Breast epithelium (tissue), 4 donors: ENCODE data around the gene OBSCN. TPM values are rescaled to one million over a fixed set of nuclear protein-coding genes. Genes with fewer than 3 reads are reported as not detected.

Experiments used
- DNase-seq, 2 donors: peaks; one replicate each; pipeline ENCODE4 v3.0.0-alpha.2; 2019; ENCODE audit warnings: low spot score in 2 of 2
- H3K27ac ChIP-seq, 2 donors: fragments of 200-600 bp; sonication (generic) in 1 of 2; one replicate each; pipeline ENCODE4 v1.5.1; 2016 to 2019; ENCODE audit warnings: mild to moderate bottlenecking in 1 of 2
- H3K27me3 ChIP-seq, 2 donors: fragments of 200-600 bp; sonication (generic) in 1 of 2; one replicate each; pipeline versions ENCODE4 v1.5.1 to v1.6.0; 2017 to 2019; ENCODE audit warnings: control low read depth in 1 of 2, mild to moderate bottlenecking in 1 of 2
- H3K36me3 ChIP-seq: fragments of 200-600 bp; one replicate; pipeline ENCODE4 v1.5.1; 2019
- H3K4me1 ChIP-seq, 2 donors: fragments of 200-600 bp; sonication (generic); one replicate each; pipeline ENCODE4 v1.5.1; 2016 to 2019; ENCODE audit warnings: control low read depth in 1 of 2
- H3K4me3 ChIP-seq, 3 donors: fragments of 200-600 bp; sonication (generic); 1 replicate in 2 of 3; 2 replicates in 1 of 3; pipeline ENCODE4 v1.5.1; 2016 to 2019; ENCODE audit warnings: mild to moderate bottlenecking in 3 of 3, moderate library complexity in 2 of 3
- H3K9me3 ChIP-seq, 2 donors: fragments of 200-600 bp; sonication (generic) in 1 of 2; one replicate each; pipeline ENCODE4 v1.5.1; 2016 to 2019; ENCODE audit warnings: control low read depth in 1 of 2
- CTCF ChIP-seq, 3 donors: fragments of 450-650 bp; IDR thresholded peaks; one replicate each; pipeline ENCODE4 v1.5.1; 2016 to 2017; ENCODE audit warnings: antibody characterized with exemption in 3 of 3, mild to moderate bottlenecking in 3 of 3, moderate library complexity in 3 of 3
- POLR2A ChIP-seq: fragments of 450-650 bp; IDR thresholded peaks from one replicate; pipeline ENCODE4 v1.6.1; 2016; ENCODE audit warnings: antibody characterized with exemption, mild to moderate bottlenecking, moderate library complexity
- POLR2AphosphoS5 ChIP-seq, 3 donors: sonication (generic); formaldehyde crosslinking; IDR thresholded peaks; one replicate each; pipeline ENCODE4 v1.6.1; 2017; ENCODE audit warnings: antibody characterized with exemption in 3 of 3
- intact Hi-C: fragments of 100-400 bp; cut with DNase I; formaldehyde crosslinking; loops from one replicate; pipeline ENCODE4 v1.15.1; 2023; ENCODE audit warnings: low total_unique reads
- total RNA-seq, 3 donors: library from RNA; depleted of rRNA; stranded (reverse); fragments of >200 nt; gene quantifications; one replicate each; pipeline ENCODE4 v1.1.0, GENCODE V29; 2016

OBSCN gene
- total RNA-seq, 3 donors from 2014 or later: 3.0 to 40.0 (median 27.9) TPM

- no peak for TF ChIP-seq POLR2A
- TF ChIP-seq CTCF (IDR thresholded peaks at IDR 0.05): no peak
- no peak for TF ChIP-seq POLR2AphosphoS5 (IDR thresholded peaks at IDR 0.05)
- DNase-seq: no peak
- intact Hi-C loops: no loop called here
- no peaks in the 10 kb centered on the region for H3K4me1 ChIP-seq
- H3K9me3 ChIP-seq: no peaks in the 10 kb centered on the region
- H3K4me3 ChIP-seq: no peak overlapping the region
- H3K36me3 ChIP-seq: no peaks in the 10 kb centered on the region
- H3K27me3 ChIP-seq: no peaks in the 10 kb centered on the region
- no peak overlapping the region for H3K27ac ChIP-seq
Measured at GRCh38 chr1:228426518-228427175, 218.8 kb downstream of the OBSCN start.

GRCh38 chr1:228428412-228428811 is 220.6 kb downstream of the OBSCN start:
- no peaks in the 10 kb centered on the region for H3K27me3 ChIP-seq
- no peaks in the 10 kb centered on the region for H3K4me1 ChIP-seq
- intact Hi-C loops: no loop called here
- no peak overlapping the region for H3K4me3 ChIP-seq
- H3K27ac ChIP-seq: no peak overlapping the region
- H3K36me3 ChIP-seq: no peaks in the 10 kb centered on the region
- DNase-seq: no peak
- H3K9me3 ChIP-seq: no peaks in the 10 kb centered on the region
- TF ChIP-seq POLR2AphosphoS5 (IDR thresholded peaks at IDR 0.05) (no peak), CTCF (IDR thresholded peaks at IDR 0.05) (no peak), POLR2A (no peak)

Other genes starting within 250 kb of the OBSCN start
- under 1 TPM in 1 of 3 donors, not detected in 2; 0.29 TPM for gene WNT3A, start 201.0 kb upstream of the OBSCN start, total RNA-seq
- gene ARF1, start 125.3 kb upstream of the OBSCN start, total RNA-seq: 100 to 1,000 TPM; 263 to 295 (median 292) TPM
- gene C1orf35, start 104.7 kb upstream of the OBSCN start, total RNA-seq: 10 to 100 TPM; 11.5 to 17.0 (median 15.7) TPM
- 100 to 1,000 TPM in 2 of 3 donors, 10 to 100 TPM in 1; 76.4 to 108 (median 102) TPM for gene MRPL55, start 98.7 kb upstream of the OBSCN start, total RNA-seq
- gene GUK1, start 67.8 kb upstream of the OBSCN start, total RNA-seq: 100 to 1,000 TPM; 218 to 413 (median 333) TPM
- gene GJC2, start 58.1 kb upstream of the OBSCN start, total RNA-seq: 1 to 10 TPM; 1.3 TPM
- 1 to 10 TPM; 3.4 to 4.1 (median 3.9) TPM for gene IBA57, start 42.2 kb upstream of the OBSCN start, total RNA-seq
- gene TRIM11, start 198.8 kb downstream of the OBSCN start, total RNA-seq: 10 to 100 TPM; 17.0 to 17.7 (median 17.3) TPM
- 1 to 10 TPM in 2 of 3 donors, not detected in 1; 7.3 to 9.5 TPM for gene TRIM17, start 208.8 kb downstream of the OBSCN start, total RNA-seq